GM12878 (cell line): ENCODE measurements around the gene COQ3. TPM values are rescaled to one million over a fixed set of nuclear protein-coding genes. Genes with fewer than 3 reads are reported as not detected.

ENCODE experiments used
- ATAC-seq: fragments of 200-7000 bp; cut with Tn5 transposase; 3 replicates; pipeline ENCODE4 v1.9.1; 2020; ENCODE audit warnings: mild to moderate bottlenecking, moderate library complexity
- BruUV-seq: library from RNA; stranded (reverse); fragments of 400-500 nt; replicated peaks from 2 replicates; lab custom pipeline; 2021; lab: Mats Ljungman, UMichigan
- CTCF ChIA-PET: fragments of 300-600 bp; sonication (Branson Sonifier 250); formaldehyde crosslinking; extraction: SDS; loops from one replicate; lab custom pipeline; 2021; ENCODE audit warnings: inconsistent platforms; lab: Yijun Ruan, JAX
- POLR2A ChIA-PET: fragments of 350-600 bp; formaldehyde crosslinking; extraction: SDS; loops from one replicate; lab custom pipeline; 2021; ENCODE audit warnings: inconsistent platforms; lab: Charles Lee
- RAD21 ChIA-PET: fragments of 300-600 bp; sonication (Branson Sonifier 250); formaldehyde crosslinking; loops from one replicate; lab custom pipeline; 2023; ENCODE audit warnings: antibody characterized with exemption; ENCODE audit not compliant: unreplicated experiment; lab: Charles Lee
- SMC1A ChIA-PET: fragments of 300-600 bp; sonication (Branson Sonifier 250); formaldehyde crosslinking; loops from one replicate; lab custom pipeline; 2023; ENCODE audit not compliant: unreplicated experiment, uncharacterized antibody; lab: Charles Lee
- DNase-seq: peaks from one replicate; pipeline ENCODE4 v3.0.0-alpha.2; 2011; ENCODE audit warnings: low read depth, low spot score
- FAIRE-seq: peaks from 3 replicates; lab custom pipeline; 2011; peaks lifted over from hg19 to GRCh38; lab: Jason Lieb, UNC
- H2AFZ ChIP-seq: 2 replicates; pipeline ENCODE4 v1.6.0; 2011; ENCODE audit warnings: low read depth, low read length, control low read depth; ENCODE audit not compliant: control insufficient read depth
- H3K27ac ChIP-seq: 2 replicates; pipeline ENCODE4 v1.5.1; 2011; ENCODE audit warnings: control low read depth; ENCODE audit not compliant: control insufficient read depth, insufficient read depth
- H3K27me3 ChIP-seq, 2 experiments: replicated peaks in 1 of 2; 2 replicates each; pipeline versions ENCODE4 v1.6.0 to v1.6.1; 2011; ENCODE audit warnings: low read length in 1 of 2; ENCODE audit not compliant: control insufficient read depth in 2 of 2, insufficient read depth in 2 of 2
- H3K36me3 ChIP-seq, 2 experiments: 2 replicates each; pipeline ENCODE4 v1.5.1; 2011; ENCODE audit warnings: low read length in 1 of 2; ENCODE audit not compliant: control insufficient read depth in 2 of 2, insufficient read depth in 2 of 2
- H3K4me1 ChIP-seq: 2 replicates; pipeline ENCODE4 v1.6.1; 2011; ENCODE audit warnings: mild to moderate bottlenecking, low read length, moderate library complexity, mixed read lengths; ENCODE audit not compliant: control insufficient read depth, insufficient read depth
- H3K4me2 ChIP-seq: 2 replicates; pipeline ENCODE4 v1.6.0; 2011; ENCODE audit warnings: control low read depth; ENCODE audit not compliant: control insufficient read depth, insufficient read depth
- H3K4me3 ChIP-seq: fragments of 200-600 bp; sonication (generic); 2 replicates; pipeline ENCODE4 v1.5.1; 2016
- H3K79me2 ChIP-seq: 2 replicates; pipeline ENCODE4 v1.6.0; 2011; ENCODE audit warnings: low read length; ENCODE audit not compliant: control insufficient read depth, insufficient read depth
- H3K9ac ChIP-seq: 2 replicates; pipeline ENCODE4 v1.8.0; 2011; ENCODE audit warnings: low read length, control low read depth, mixed read lengths; ENCODE audit not compliant: control insufficient read depth, insufficient read depth
- H3K9me3 ChIP-seq: replicated peaks from 3 replicates; pipeline ENCODE4 v1.5.1; 2011; ENCODE audit warnings: mild to moderate bottlenecking, low read length; ENCODE audit not compliant: control insufficient read depth, insufficient read depth
- H4K20me1 ChIP-seq: 2 replicates; pipeline ENCODE4 v1.6.0; 2011; ENCODE audit not compliant: control insufficient read depth, insufficient read depth
- BHLHE40 ChIP-seq, 2 experiments: fragments of 450-650 bp in 1 of 2; IDR thresholded peaks; 2 replicates each; pipeline ENCODE4 v1.6.1; 2011 to 2017; ENCODE audit warnings: low read depth in 2 of 2, borderline replicate concordance in 1 of 2, improper control_type of control experiment in 1 of 2, low read length in 1 of 2, mild to moderate bottlenecking in 1 of 2
- HDAC6 ChIP-seq: fragments of 200-600 bp; sonication (generic); IDR thresholded peaks from one replicate; pipeline ENCODE4 v1.8.0; 2017; ENCODE audit warnings: antibody characterized with exemption; ENCODE audit not compliant: unreplicated experiment
- IRF4 ChIP-seq: IDR thresholded peaks from 2 replicates; pipeline ENCODE4 v1.6.1; 2011; ENCODE audit warnings: low read depth, low read length
- KLF5 ChIP-seq: fragments of 450-650 bp; IDR thresholded peaks from 2 replicates; pipeline ENCODE4 v1.6.1; 2014; ENCODE audit warnings: mild to moderate bottlenecking; ENCODE audit not compliant: partially characterized antibody
- MEF2A ChIP-seq: IDR thresholded peaks from 2 replicates; pipeline ENCODE4 v1.6.1; 2011; ENCODE audit warnings: low read depth, mild to moderate bottlenecking, low read length, moderate library complexity; ENCODE audit not compliant: insufficient read depth
- NFIC ChIP-seq: IDR thresholded peaks from 2 replicates; pipeline ENCODE4 v1.6.1; 2012; ENCODE audit warnings: low read depth, mild to moderate bottlenecking, inconsistent platforms, low read length, moderate library complexity
- NR2C1 ChIP-seq: fragments of 450-650 bp; IDR thresholded peaks from 2 replicates; pipeline ENCODE4 v1.6.1; 2017; ENCODE audit warnings: antibody characterized with exemption, mild to moderate bottlenecking, moderate library complexity
- SMC3 ChIP-seq: IDR thresholded peaks from 2 replicates; pipeline ENCODE4 v1.6.1; 2011; ENCODE audit warnings: low read length, improper control_type of control experiment, borderline replicate concordance
- SPI1 ChIP-seq: IDR thresholded peaks from 2 replicates; pipeline ENCODE4 v1.6.1; 2011; ENCODE audit warnings: low read depth, mild to moderate bottlenecking, low read length, moderate library complexity, borderline replicate concordance; ENCODE audit not compliant: insufficient read depth
- SREBF2 ChIP-seq: IDR thresholded peaks from 2 replicates; pipeline ENCODE4 v1.6.1; 2012; ENCODE audit warnings: mild to moderate bottlenecking, low read length
- whole genome bisulfite sequencing: methylation state at CpG from one replicate; pipeline ENCODE4 v1.1.6; 2016; ENCODE audit warnings: low lambda C conversion rate; ENCODE audit not compliant: insufficient replicate concordance, insufficient coverage; ENCODE audit errors: missing lambda C conversion rate; 5-methylcytosine and 5-hydroxymethylcytosine counted together
- in situ Hi-C: fragments of 300-500 bp; cut with MboI; formaldehyde crosslinking; loops from 9 replicates; pipeline ENCODE4 v1.14.3; 2018; ENCODE audit warnings: mixed read lengths
- intact Hi-C: fragments of 100-400 bp; cut with micrococcal nuclease; formaldehyde crosslinking; loops from one replicate; pipeline ENCODE4 v1.14.2; 2022; ENCODE audit not compliant: unreplicated experiment
- polyA plus RNA-seq, 11 experiments: library from polyadenylated mRNA; depleted of rRNA in 4 of 11; unstranded in 6 of 11; stranded (reverse) in 5 of 11; fragments of >200 nt; fragmentation: Nextera tagmentation in 4 of 11; fragmentation: Illumina TruSeq in 1 of 11; extraction: Ambion mirVana in 4 of 11; extraction: Trizol in 1 of 11; gene quantifications; 1 replicate in 1 of 11; 2 replicates in 10 of 11; pipeline versions ENCODE4 v1.2.1 to v1.2.3, GENCODE V29; 2011 to 2016; ENCODE audit warnings: inconsistent platforms in 2 of 11, missing spikeins in 2 of 11, low read depth in 1 of 11
- total RNA-seq, 4 experiments: library from RNA; depleted of rRNA in 3 of 4; stranded (reverse); fragments of >200 nt in 3 of 4; fragmentation: Illumina TruSeq in 1 of 4; extraction: Trizol in 1 of 4; gene quantifications; 2 replicates each; pipeline versions ENCODE4 v1.2.1 to v1.2.3, GENCODE V29; 2013 to 2021

COQ3 gene
- total and polyA plus RNA-seq, 10 of the 15 experiments (the other 5 are each of a cell fraction or from before 2014, with no cell fraction given): 9.3 to 50.6 (median 16.0) TPM

GRCh38 chr6:99384507-99384906 lies 9.5 kb downstream of the COQ3 start:
- TF ChIP-seq BHLHE40 (IDR thresholded peaks at IDR 0.05; ENCODE audit: borderline replicate concordance in 1 of 2, low read depth in 2 of 2, low read length in 1 of 2) (no peak), NFIC (no peak), SPI1 (no peak), SMC3 (no peak), SREBF2 (no peak), NR2C1 (no peak), HDAC6 (no peak), KLF5 (no peak)
- BruUV-seq: no TSS peak
- WGBS: 100% methylated on average over 3 of the region's 3 CpGs
- Histone ChIP-seq H3K27ac (no peak overlapping the region), H3K79me2 (no peaks in the 10 kb centered on the region), H3K4me1 (no peaks in the 10 kb centered on the region), H3K36me3 (no peaks in the 10 kb centered on the region), H3K9me3 (no peaks in the 10 kb centered on the region), H3K9ac (no peak overlapping the region), H3K4me2 (no peak overlapping the region), H2AFZ (no peak overlapping the region), H3K27me3 (no peaks in the 10 kb centered on the region), H3K4me3 (no peak overlapping the region), H4K20me1 (no peaks in the 10 kb centered on the region)
- SMC1A ChIA-PET: no interaction called here
- FAIRE-seq: no peak
- in situ Hi-C loops (no loop called here), intact Hi-C loops (no loop called here)
- DNase-seq: no peak
- CTCF ChIA-PET: interaction anchor here (1.8 to 2.2 kb wide), 2 partner anchors 9 to 50 kb away, joined by 4 to 10 read pairs; partner anchors contain the start of gene COQ3
- no peak for ATAC-seq
- POLR2A ChIA-PET: no interaction called here
- RAD21 ChIA-PET: no interaction called here

- H3K9me3 ChIP-seq: no peaks in the 10 kb centered on the region
- H3K9ac ChIP-seq: no peak overlapping the region
- no peaks in the 10 kb centered on the region for H3K4me1 ChIP-seq
- no peaks in the 10 kb centered on the region for H3K79me2 ChIP-seq
- H3K4me2 ChIP-seq: no peak overlapping the region
- DNase-seq: no peak
- POLR2A ChIA-PET: interaction anchor here (0.6 kb wide), 1 partner anchor 9 kb away, joined by 3 read pairs; no protein-coding TSS in a partner anchor
- H3K27me3 ChIP-seq: no peaks in the 10 kb centered on the region
- intact Hi-C loops: no loop called here
- CTCF ChIA-PET: interaction anchor here (0.6 to 1.6 kb wide), 7 partner anchors 8 to 1286 kb away, joined by 3 to 4 read pairs (median 3); partner anchors contain the start of gene COQ3
- RAD21 ChIA-PET: no interaction called here
- no peak for FAIRE-seq
- BruUV-seq: no TSS peak
- SMC1A ChIA-PET: interaction anchor here (0.7 to 1.8 kb wide), 3 partner anchors 12 to 16 kb away, joined by 3 to 4 read pairs (median 4); no protein-coding TSS in a partner anchor
- in situ Hi-C loops: no loop called here
- no peak overlapping the region for H3K4me3 ChIP-seq
- TF ChIP-seq IRF4 (no peak), MEF2A (no peak)
- H3K36me3 ChIP-seq: no peaks in the 10 kb centered on the region
- H3K27ac ChIP-seq: no peak overlapping the region
- H2AFZ ChIP-seq: no peak overlapping the region
- no peaks in the 10 kb centered on the region for H4K20me1 ChIP-seq
- no peak for ATAC-seq
Observed at GRCh38 chr6:99378636-99379035, 15.4 kb downstream of the COQ3 start.
